Measurements from ENCODE around the gene EMC1. TPM values are rescaled to one million over a fixed set of nuclear protein-coding genes. Genes with fewer than 3 reads are reported as not detected.

Gene EMC1
- total RNA-seq, 4 donors from 2014 or later: 16.2 to 43.1 (median 36.1) TPM

DNA sequence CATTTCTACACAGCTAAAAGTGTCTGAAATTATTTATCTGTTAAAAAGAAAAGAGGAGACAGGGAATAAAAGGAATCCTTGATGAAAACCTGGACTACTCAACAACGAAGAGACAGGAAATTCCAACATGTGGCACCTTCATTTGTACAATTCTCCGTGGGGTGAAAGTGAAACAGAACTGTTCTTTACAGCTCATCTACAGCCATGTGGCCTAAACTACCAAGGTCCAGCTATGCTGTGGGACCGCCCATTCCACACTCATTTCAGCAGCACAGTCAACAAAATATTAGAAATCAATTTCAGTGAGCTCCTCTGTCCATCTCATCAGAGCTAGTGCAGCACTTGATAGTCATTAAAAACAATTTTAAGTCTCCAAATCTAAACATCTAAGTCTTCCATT is 85.3 kb downstream of the EMC1 start:
- intact Hi-C loops (cut with DNase I): no loop called here
- Histone ChIP-seq H3K36me3 (peaks cover 83 to 100% (median 100%) of the 10 kb centered on the region in 4 donors), H3K27ac (replicated peaks in 1 of 4) (no peak overlapping the region), H3K9me3 (no peaks in the 10 kb centered on the region), H3K27me3 (no peaks in the 10 kb centered on the region), H3K4me1 (peaks cover 0 to 18% (median 14%) of the 10 kb centered on the region in 4 donors), H3K4me3 (no peak overlapping the region)
- DNase-seq (ENCODE audit: extremely low spot score): no peak
- 73% methylated on average over 3 of the region's 3 CpGs for WGBS
- TF ChIP-seq POLR2AphosphoS5 (IDR thresholded peaks at IDR 0.05) (no peak), EP300 (IDR thresholded peaks at IDR 0.05) (no peak), POLR2A (IDR thresholded peaks at IDR 0.05; ENCODE audit: low read depth) (no peak)
- TF ChIP-seq, protein P1, sequence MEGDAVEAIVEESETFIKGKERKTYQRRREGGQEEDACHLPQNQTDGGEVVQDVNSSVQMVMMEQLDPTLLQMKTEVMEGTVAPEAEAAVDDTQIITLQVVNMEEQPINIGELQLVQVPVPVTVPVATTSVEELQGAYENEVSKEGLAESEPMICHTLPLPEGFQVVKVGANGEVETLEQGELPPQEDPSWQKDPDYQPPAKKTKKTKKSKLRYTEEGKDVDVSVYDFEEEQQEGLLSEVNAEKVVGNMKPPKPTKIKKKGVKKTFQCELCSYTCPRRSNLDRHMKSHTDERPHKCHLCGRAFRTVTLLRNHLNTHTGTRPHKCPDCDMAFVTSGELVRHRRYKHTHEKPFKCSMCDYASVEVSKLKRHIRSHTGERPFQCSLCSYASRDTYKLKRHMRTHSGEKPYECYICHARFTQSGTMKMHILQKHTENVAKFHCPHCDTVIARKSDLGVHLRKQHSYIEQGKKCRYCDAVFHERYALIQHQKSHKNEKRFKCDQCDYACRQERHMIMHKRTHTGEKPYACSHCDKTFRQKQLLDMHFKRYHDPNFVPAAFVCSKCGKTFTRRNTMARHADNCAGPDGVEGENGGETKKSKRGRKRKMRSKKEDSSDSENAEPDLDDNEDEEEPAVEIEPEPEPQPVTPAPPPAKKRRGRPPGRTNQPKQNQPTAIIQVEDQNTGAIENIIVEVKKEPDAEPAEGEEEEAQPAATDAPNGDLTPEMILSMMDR (IDR thresholded peaks at IDR 0.05): no peak

Other genes starting within 250 kb of the EMC1 start
- gene UBR4, start 41.3 kb downstream of the EMC1 start, total RNA-seq: 100 to 1,000 TPM; 132 to 268 (median 170) TPM
- gene MRTO4, start 281 bp upstream of the EMC1 start, total RNA-seq: 10 to 100 TPM in 3 of 4 donors, 1 to 10 TPM in 1; 10.0 to 26.2 (median 16.9) TPM
- gene AKR7A3, start 37.2 kb upstream of the EMC1 start, total RNA-seq: 1 to 10 TPM in 1 of 4 donors, under 1 TPM in 3; 0.13 to 1.6 (median 0.66) TPM
- gene AKR7A2, start 60.6 kb upstream of the EMC1 start, total RNA-seq: 10 to 100 TPM; 45.2 to 68.2 (median 59.6) TPM
- 10 to 100 TPM in 3 of 4 donors, 1 to 10 TPM in 1; 10.0 to 16.5 (median 11.3) TPM for gene SLC66A1, start 60.8 kb upstream of the EMC1 start, total RNA-seq
- gene CAPZB, start 234.0 kb upstream of the EMC1 start, total RNA-seq: 100 to 1,000 TPM; 186 to 261 (median 203) TPM